NCI-H524 (cell line): ENCODE measurements around the gene RHOXF2B.
"Not testable (repeated sequence)": the region's sequence is repeated elsewhere in the genome, so short reads cannot be mapped to it uniquely, and the experiment has no call there.

Experiments used
- DNase-seq, 2 experiments: peaks; one replicate each; lab custom pipeline; 2025; lab: John Stamatoyannopoulos, UW

Gene RHOXF2B

GRCh38 chrX:120077590-120077989, at the start of gene RHOXF2B:
Gene RHOXF2B, minus strand, starts transcription at chrX:120077690. Its CDS starts 138 bp downstream, at chrX:120077552.
- not testable (repeated sequence) for DNase-seq

GRCh38 chrX:120125444-120125843, 48.0 kb upstream of the RHOXF2B start:
- DNase-seq, result no peak

GRCh38 chrX:120120223-120120622, 42.7 kb upstream of the RHOXF2B start:
- no peak for DNase-seq

- DNase-seq, result no peak
These were observed 38.0 kb upstream of the RHOXF2B start, which contains the start of gene RHOXF1 for GRCh38 chrX:120115438-120115963. Gene RHOXF1, minus strand, starts transcription at chrX:120115913. Its CDS starts 51 bp downstream, at chrX:120115862.

- DNase-seq, result no peak
These were observed 34.1 kb upstream of the RHOXF2B start for GRCh38 chrX:120111611-120112010.

GRCh38 chrX:120109378-120109777, 31.9 kb upstream of the RHOXF2B start:
- DNase-seq, result no peak

GRCh38 chrX:120104707-120105106, 27.2 kb upstream of the RHOXF2B start:
- DNase-seq, result not testable (repeated sequence)

GRCh38 chrX:120101057-120101456, 23.6 kb upstream of the RHOXF2B start:
- DNase-seq, result not testable (repeated sequence)

- peak in 1 of 2 experiments; percentile 15 for DNase-seq
These were observed 12.7 kb upstream of the RHOXF2B start for GRCh38 chrX:120090208-120090607.

- DNase-seq, result no peak
These were observed 10.0 kb upstream of the RHOXF2B start for GRCh38 chrX:120087289-120088017.

- DNase-seq, result not testable (repeated sequence)
These were observed 8.2 kb upstream of the RHOXF2B start for GRCh38 chrX:120085553-120086185.

- not testable (repeated sequence) for DNase-seq
These were observed 11.3 kb downstream of the RHOXF2B start for GRCh38 chrX:120066169-120066568.

GRCh38 chrX:120042712-120043111, 34.8 kb downstream of the RHOXF2B start:
- DNase-seq, result not testable (repeated sequence)

GRCh38 chrX:120042247-120042646, 35.2 kb downstream of the RHOXF2B start:
- DNase-seq, result not testable (repeated sequence)

GRCh38 chrX:120040176-120040575, 37.3 kb downstream of the RHOXF2B start:
- not testable (repeated sequence) for DNase-seq

- DNase-seq, result not testable (repeated sequence)
These were observed 38.3 kb downstream of the RHOXF2B start for GRCh38 chrX:120039087-120039733.

GRCh38 chrX:120036704-120037103, 40.8 kb downstream of the RHOXF2B start:
- no peak for DNase-seq

GRCh38 chrX:120035522-120036309, 41.8 kb downstream of the RHOXF2B start:
- DNase-seq, result not testable (repeated sequence)

- DNase-seq, result peak in 1 of 2 experiments; percentile 8
These were observed 48.1 kb downstream of the RHOXF2B start for GRCh38 chrX:120029354-120029753.

GRCh38 chrX:120023259-120023658, 54.2 kb downstream of the RHOXF2B start:
- no peak for DNase-seq

- DNase-seq, result no peak
These were observed 54.7 kb downstream of the RHOXF2B start for GRCh38 chrX:120022763-120023162.
